ENCODE measurements around the gene PDE4D. TPM values are rescaled to one million over a fixed set of nuclear protein-coding genes. Genes with fewer than 3 reads are reported as not detected.

Gene PDE4D
- total RNA-seq, 2 experiments from 2014 or later, result 0.50 to 0.51 TPM

DNA sequence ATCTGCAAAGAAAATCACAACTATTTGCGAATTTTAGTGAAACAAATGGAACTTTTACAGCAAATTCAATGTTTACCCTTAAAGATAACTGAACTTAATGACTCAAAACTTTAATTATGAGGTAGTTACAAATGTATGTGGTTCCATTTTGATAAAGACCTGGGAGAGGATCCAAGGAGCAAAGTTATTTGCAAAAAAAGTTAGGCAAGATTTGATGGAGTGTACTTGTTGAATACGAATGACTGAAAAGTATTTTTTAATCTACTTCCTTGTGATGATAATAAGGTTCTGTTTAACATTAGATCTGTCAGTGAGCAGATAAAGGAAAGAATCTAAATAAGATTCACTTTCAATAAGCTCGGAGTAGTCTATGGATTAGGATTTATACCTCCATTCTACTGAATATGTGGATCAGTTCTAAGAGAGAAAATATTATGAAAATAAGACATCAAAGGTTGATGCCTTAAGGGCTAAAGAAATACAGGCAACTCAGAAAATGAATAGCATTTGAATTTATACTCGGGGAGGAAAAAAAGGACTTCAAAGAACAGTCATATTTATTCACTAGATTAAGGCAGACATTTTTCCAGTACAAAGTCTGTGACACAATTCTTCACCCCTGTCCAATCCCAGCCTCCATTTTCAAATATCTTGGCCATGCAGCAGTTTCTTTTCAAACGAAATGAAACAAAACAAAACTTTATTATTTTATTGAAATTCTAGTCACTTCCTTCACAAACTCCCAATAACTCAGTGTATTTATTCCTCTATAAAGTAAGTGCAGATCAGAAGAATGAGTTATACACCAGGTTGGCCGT, 199.8 kb downstream of the PDE4D start:
- ChIA-PET CTCF (ENCODE audit: unreplicated experiment) (no interaction called here), POLR2A (interaction anchor here (0.8 kb wide), 1 partner anchor 52 kb away, joined by 3 read pairs; no protein-coding TSS in a partner anchor)
- H3K4me3 ChIP-seq (ENCODE audit: low read depth, low read length, poor library complexity, severe bottlenecking), result no peak overlapping the region
- no peaks in the 10 kb centered on the region for H3K9me3 ChIP-seq (ENCODE audit: low read length)
- no peaks in the 10 kb centered on the region for H3K9me2 ChIP-seq (ENCODE audit: insufficient read depth, low read length)
- no peak overlapping the region for H3K4me2 ChIP-seq (ENCODE audit: low read length)
- H4K20me1 ChIP-seq (ENCODE audit: insufficient read depth, low read length), result no peaks in the 10 kb centered on the region
- H3K36me3 ChIP-seq (ENCODE audit: insufficient read depth, low read length), result no peaks in the 10 kb centered on the region
- H3K27ac ChIP-seq (ENCODE audit: low read depth, low read length, poor library complexity, severe bottlenecking), result no peak overlapping the region
- intact Hi-C loops (cut with micrococcal nuclease; ENCODE audit: unreplicated experiment), result no loop called here
- no peak for DNase-seq (ENCODE audit: low spot score)
- H3K4me1 ChIP-seq (ENCODE audit: insufficient read depth, low read length, poor library complexity, severe bottlenecking), result no peaks in the 10 kb centered on the region
- no peaks in the 10 kb centered on the region for H3K79me2 ChIP-seq (ENCODE audit: insufficient read depth, low read depth, low read length)
- no TSS peak for BruUV-seq (replicated peaks)
- H2AFZ ChIP-seq (ENCODE audit: low read length), result no peak overlapping the region
- TF ChIP-seq EZH2phosphoT487 (IDR thresholded peaks at IDR 0.05; ENCODE audit: borderline replicate concordance, low read depth, low read length), result no peak
- TF ChIP-seq, protein P1, sequence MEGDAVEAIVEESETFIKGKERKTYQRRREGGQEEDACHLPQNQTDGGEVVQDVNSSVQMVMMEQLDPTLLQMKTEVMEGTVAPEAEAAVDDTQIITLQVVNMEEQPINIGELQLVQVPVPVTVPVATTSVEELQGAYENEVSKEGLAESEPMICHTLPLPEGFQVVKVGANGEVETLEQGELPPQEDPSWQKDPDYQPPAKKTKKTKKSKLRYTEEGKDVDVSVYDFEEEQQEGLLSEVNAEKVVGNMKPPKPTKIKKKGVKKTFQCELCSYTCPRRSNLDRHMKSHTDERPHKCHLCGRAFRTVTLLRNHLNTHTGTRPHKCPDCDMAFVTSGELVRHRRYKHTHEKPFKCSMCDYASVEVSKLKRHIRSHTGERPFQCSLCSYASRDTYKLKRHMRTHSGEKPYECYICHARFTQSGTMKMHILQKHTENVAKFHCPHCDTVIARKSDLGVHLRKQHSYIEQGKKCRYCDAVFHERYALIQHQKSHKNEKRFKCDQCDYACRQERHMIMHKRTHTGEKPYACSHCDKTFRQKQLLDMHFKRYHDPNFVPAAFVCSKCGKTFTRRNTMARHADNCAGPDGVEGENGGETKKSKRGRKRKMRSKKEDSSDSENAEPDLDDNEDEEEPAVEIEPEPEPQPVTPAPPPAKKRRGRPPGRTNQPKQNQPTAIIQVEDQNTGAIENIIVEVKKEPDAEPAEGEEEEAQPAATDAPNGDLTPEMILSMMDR (conservative IDR thresholded peaks at IDR 0.05; ENCODE audit: low read length), result no peak

DNA sequence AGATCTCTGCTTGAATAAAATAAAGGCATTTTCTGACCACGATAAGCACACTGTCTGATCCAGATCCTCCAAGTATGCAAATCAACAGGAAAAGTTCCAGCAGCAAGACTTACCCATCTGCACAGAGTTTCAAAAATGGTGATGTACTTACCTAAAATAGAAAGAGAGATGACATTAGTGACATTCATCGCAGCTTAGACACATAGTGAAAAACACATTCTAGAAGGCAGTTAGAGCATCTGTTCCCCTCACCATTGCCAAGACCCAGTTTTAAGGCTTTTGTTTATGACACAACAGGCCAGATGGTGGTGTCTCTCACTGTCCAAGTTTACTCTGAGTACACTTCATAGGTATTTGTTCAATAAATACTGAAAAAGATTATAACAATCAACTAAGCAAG, 207.7 kb downstream of the PDE4D start:
- peak; percentile 24 for DNase-seq (ENCODE audit: low spot score)
- Histone ChIP-seq H3K4me2 (ENCODE audit: low read length) (peak overlapping the region; percentile 33), H3K36me3 (ENCODE audit: insufficient read depth, low read length) (no peaks in the 10 kb centered on the region), H3K27ac (ENCODE audit: low read depth, low read length, poor library complexity, severe bottlenecking) (no peak overlapping the region), H3K4me1 (ENCODE audit: insufficient read depth, low read length, poor library complexity, severe bottlenecking) (peaks cover 10% of the 10 kb centered on the region), H3K9me2 (ENCODE audit: insufficient read depth, low read length) (no peaks in the 10 kb centered on the region), H4K20me1 (ENCODE audit: insufficient read depth, low read length) (no peaks in the 10 kb centered on the region), H3K79me2 (ENCODE audit: insufficient read depth, low read depth, low read length) (no peaks in the 10 kb centered on the region), H3K4me3 (ENCODE audit: low read depth, low read length, poor library complexity, severe bottlenecking) (no peak overlapping the region), H3K9me3 (ENCODE audit: low read length) (no peaks in the 10 kb centered on the region), H2AFZ (ENCODE audit: low read length) (no peak overlapping the region)
- ChIA-PET CTCF (ENCODE audit: unreplicated experiment) (no interaction called here), POLR2A (interaction anchor here (0.9 kb wide), 1 partner anchor 10 kb away, joined by 5 read pairs; no protein-coding TSS in a partner anchor)
- intact Hi-C loops (cut with micrococcal nuclease; ENCODE audit: unreplicated experiment), result no loop called here
- TF ChIP-seq, protein P1 (conservative IDR thresholded peaks at IDR 0.05; ENCODE audit: low read length), result no peak
- TF ChIP-seq EZH2phosphoT487 (IDR thresholded peaks at IDR 0.05; ENCODE audit: borderline replicate concordance, low read depth, low read length), result no peak
- BruUV-seq (replicated peaks), result no TSS peak

DNA sequence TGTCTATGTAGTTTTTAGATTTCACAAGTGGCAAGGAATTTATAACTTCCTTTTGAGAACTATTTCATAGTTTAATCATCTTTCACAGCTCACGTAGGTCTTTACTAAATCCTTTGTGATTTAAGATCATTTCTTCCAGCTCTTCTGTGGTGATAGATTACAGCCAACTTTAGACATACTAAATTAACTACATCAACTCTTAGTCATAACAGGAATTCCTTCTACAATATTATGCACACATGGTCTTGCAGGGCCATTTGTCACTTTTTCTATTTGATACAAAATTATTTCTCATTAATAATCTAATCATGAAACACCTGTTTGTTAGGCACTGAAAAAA, 208.4 kb downstream of the PDE4D start:
- H2AFZ ChIP-seq (ENCODE audit: low read length), result 0 out of 2 replicates have a peak overlapping the region, but pooled peaks have one; percentile 34
- H3K9me3 ChIP-seq (ENCODE audit: low read length), result no peaks in the 10 kb centered on the region
- intact Hi-C loops (cut with micrococcal nuclease; ENCODE audit: unreplicated experiment), result no loop called here
- TF ChIP-seq, protein P1 (conservative IDR thresholded peaks at IDR 0.05; ENCODE audit: low read length), result no peak
- no peak for TF ChIP-seq EZH2phosphoT487 (IDR thresholded peaks at IDR 0.05; ENCODE audit: borderline replicate concordance, low read depth, low read length)
- no peaks in the 10 kb centered on the region for H3K9me2 ChIP-seq (ENCODE audit: insufficient read depth, low read length)
- no peaks in the 10 kb centered on the region for H3K36me3 ChIP-seq (ENCODE audit: insufficient read depth, low read length)
- H3K79me2 ChIP-seq (ENCODE audit: insufficient read depth, low read depth, low read length), result no peaks in the 10 kb centered on the region
- no peak overlapping the region for H3K4me3 ChIP-seq (ENCODE audit: low read depth, low read length, poor library complexity, severe bottlenecking)
- DNase-seq (ENCODE audit: low spot score), result no peak
- BruUV-seq (replicated peaks), result no TSS peak
- H3K4me2 ChIP-seq (ENCODE audit: low read length), result no peak overlapping the region
- CTCF ChIA-PET (ENCODE audit: unreplicated experiment), result no interaction called here
- no peaks in the 10 kb centered on the region for H4K20me1 ChIP-seq (ENCODE audit: insufficient read depth, low read length)
- POLR2A ChIA-PET, result no interaction called here
- peaks cover 10% of the 10 kb centered on the region for H3K4me1 ChIP-seq (ENCODE audit: insufficient read depth, low read length, poor library complexity, severe bottlenecking)
- H3K27ac ChIP-seq (ENCODE audit: low read depth, low read length, poor library complexity, severe bottlenecking), result no peak overlapping the region
